SU-DHL-6 (cell line): Measurements from ENCODE around the gene INPP4B.

ENCODE experiments used
- CTCF ChIP-seq: fragments of 200-600 bp; sonication (generic); IDR thresholded peaks from one replicate; pipeline ENCODE4 v1.5.1; 2017; ENCODE audit warnings: antibody characterized with exemption, mild to moderate bottlenecking, low read length, moderate library complexity; ENCODE audit not compliant: insufficient read depth, poor library complexity, severe bottlenecking
- EZH2phosphoT487 ChIP-seq: fragments of 200-600 bp; sonication (generic), shearing (Covaris generic); conservative IDR thresholded peaks from 2 replicates; pipeline ENCODE4 v1.6.1; 2018; ENCODE audit warnings: mild to moderate bottlenecking, antibody characterized with exemption, low read length, moderate library complexity, mixed read lengths

DNA sequence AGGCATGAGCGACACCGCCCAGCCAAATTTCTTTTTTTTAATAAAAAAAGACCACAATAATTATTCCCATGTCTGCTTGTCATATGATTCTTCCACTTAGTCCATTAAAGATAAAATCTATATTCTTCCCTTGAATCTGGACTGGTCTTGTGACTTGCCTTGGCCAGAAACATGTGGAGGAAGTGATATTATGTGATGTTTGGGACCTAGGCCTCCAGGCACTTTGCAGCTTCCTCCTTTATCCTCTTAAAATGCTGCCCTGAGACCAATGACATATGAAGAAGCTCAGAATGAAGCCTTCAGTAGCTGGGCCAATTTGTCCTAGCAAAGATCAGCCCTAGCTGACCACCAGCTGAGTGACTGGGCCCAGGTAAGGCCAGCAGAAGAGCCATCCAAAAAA, 250.0 kb downstream of the INPP4B start:
- TF ChIP-seq CTCF (no peak), EZH2phosphoT487 (no peak)
